DMS 273 (cell line): Measurements from ENCODE around the gene CCDC195.
A peak's percentile ranks its signal among the peaks of the same experiment; 100 is the strongest.
"Not testable (repeated sequence)": the region's sequence is repeated elsewhere in the genome, so short reads cannot be mapped to it uniquely, and the experiment has no call there.

ENCODE experiments used
- DNase-seq: peaks from one replicate; lab custom pipeline; 2025; ENCODE audit not compliant: unreplicated experiment; lab: John Stamatoyannopoulos, UW

Gene CCDC195

DNA sequence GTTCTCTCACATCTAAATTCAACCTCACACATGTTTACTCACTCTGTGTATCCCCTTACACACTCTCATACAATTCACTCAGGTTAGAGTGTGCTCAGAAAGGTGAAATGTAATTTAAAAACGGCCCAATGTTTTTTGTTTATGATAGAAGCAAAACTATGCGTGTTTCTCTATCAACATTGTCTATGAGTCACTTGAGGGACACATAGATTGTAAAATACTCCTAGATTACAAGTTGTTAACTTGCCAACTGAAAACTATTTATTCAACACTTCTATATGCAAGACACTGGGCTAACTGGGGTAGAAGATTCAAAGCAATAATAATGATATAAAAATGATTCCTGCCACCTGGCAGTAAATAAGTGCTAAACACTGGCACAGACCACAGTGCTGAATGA, 24.6 kb downstream of the CCDC195 start:
- DNase-seq = no peak

DNA sequence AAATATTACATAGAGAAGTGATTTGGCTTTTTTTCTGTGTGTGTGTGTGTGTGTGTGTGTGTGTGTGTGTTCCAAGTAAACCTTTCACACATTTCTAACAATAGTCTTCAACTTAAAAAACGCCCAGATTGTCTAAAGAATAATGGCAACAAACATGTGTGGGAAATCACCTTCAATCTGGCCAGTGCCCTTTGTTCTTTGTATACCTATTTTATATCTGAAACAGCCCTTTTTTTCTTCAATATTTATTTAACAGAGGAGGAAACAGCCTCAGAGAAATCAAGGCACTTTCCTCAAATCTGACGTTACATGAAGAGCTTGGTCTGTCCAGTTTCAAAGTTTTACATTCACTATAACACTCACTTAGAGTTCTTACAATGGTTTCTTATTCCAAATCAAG, 25.3 kb downstream of the CCDC195 start:
- no peak for DNase-seq

DNA sequence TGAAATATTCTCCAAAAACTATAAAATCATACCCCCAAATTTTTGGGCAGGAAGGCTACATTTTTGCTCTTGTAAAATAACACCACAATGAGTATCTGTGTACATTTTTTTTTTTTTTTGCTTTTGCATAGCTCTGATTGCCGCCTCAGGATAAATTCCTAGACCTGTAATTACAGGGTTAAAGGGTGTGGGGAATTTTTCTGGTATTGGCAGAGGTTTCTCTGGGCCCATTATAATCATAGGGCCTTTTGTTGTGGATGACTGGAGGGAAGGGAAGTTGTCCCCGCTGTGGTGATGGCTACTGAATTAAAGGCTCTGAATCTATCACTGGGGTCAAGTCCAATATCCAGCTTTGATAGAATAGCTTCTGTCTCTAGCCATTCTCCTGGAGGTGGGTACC, 26.6 kb downstream of the CCDC195 start:
- DNase-seq = no peak

DNA sequence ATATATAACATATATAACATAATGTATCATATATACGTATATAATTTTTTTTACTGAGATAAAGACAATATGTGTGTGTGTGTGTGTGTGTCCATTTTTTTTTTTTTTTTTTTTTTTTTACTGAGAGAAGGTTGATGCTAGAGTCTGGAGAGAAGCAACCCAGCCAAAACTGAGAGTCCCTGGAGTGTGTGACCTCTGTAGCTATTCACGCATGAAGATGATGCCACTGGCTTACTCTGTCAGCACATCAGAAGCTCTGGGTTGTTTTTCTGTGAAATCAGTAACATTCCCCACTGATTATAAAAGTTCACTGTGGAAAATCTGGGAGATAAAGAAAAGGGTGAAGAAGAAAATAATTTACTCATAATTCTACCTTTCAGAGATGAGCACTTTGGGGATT, 27.2 kb downstream of the CCDC195 start:
- no peak for DNase-seq

DNA sequence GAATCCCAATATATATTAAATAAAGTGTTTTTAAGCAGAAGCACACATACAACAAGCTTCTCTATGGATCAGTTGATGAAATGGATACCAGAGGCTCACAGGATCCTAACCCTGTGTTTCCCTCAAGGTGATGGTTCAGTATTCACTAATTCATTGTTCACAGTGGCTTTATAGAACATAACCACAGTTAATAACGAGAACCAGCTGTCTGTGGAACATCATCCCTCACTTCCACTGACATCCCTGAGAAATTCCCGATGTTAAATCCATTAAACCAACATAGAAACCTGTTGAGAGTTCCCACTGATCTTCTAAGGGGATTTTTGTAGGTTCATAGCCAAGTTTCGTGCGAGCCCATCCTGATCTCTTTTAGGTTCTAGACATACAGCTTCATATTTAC, 29.0 kb downstream of the CCDC195 start:
- no peak for DNase-seq

DNA sequence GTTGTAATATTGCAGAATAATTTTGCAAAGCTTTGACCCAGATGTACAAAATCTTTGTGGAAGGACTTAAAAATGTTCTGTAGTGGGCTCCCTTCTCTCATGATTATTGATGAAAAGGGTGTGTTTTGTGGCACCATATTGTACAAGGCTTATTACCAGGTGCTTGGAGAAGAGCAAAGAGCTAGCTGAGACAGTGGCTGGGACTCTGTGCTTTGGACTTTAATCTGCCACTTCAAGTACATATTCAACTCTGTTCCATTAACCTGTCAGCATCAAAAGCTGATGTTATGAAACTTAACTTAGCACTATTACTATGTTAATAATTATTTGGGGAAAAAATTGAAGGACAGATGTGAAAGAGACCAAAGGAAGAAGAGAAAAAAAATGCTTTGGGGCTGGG, 31.0 kb downstream of the CCDC195 start:
- DNase-seq = no peak

DNA sequence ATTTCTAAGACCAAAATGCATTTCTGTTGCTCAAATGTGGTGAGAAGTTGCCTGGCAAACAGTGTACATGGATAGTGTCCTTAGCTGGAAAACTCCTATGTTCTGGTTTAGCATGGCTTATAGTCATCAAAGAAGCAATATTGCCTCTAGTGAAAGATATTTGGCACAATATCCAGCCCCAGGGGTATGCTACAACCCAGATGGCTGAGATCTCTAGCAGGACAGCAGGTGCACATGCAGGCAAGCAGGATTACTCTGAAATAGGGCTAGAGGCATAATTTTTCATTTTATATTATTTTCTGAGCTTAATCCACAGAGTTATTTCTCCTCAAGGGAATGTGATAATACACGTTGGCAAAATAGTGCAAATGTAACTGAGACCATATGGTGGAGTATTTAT, 34.0 kb downstream of the CCDC195 start:
- peak; percentile 65 for DNase-seq

DNA sequence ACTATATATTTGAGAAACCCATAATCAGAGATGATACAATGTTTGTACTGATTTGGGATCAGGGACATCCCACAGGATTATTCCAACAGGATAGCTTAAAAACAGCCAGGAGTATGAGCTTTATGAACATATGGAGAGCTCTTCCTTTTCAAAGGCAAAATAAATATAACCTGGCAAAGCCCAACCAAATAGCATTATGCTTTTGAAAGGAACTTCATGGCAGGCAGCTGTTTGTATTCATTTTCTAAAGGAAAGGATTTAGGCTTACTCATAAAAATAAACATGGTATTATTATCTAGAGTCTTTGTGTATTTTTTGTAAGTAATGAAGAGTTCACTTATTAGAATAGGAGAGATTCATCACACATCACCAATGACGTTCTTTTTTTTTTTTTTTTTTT, 44.4 kb downstream of the CCDC195 start:
- no peak for DNase-seq

DNA sequence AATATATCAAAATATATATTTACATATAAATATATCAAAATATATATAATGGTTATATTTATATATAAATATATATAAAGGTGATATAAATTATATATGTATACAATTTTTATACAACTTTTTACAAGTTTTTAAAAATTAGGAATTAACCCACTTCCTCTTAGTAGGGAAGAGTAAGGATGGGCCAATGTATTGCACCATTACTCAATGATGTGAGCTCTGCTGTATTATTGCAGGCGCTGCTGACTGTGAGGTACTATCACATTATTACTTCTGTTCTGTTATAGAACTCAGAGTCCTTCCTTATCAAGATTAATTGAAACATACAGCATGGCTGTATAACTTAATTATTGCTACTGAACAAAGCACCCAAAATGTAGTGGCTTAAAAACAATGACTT, 46.0 kb downstream of the CCDC195 start:
- DNase-seq = no peak

DNA sequence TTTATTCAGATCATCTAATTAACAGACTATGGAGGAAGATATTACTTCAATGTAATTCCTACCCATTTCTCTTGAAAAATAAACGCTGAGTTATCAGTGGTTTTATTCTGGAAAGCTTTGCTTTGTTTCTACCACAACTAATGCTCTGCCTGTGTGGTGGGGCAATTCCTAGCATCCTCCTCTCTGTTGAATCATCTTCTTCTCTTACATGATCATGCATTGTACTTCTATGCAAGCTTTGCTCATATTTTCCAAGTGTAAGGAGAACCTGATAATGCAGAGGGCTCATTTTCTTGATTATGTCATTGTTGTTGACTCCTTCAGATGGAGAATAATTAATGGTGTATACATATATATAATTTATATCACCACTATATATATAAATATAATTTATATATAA, 46.7 kb downstream of the CCDC195 start:
- DNase-seq = no peak

DNA sequence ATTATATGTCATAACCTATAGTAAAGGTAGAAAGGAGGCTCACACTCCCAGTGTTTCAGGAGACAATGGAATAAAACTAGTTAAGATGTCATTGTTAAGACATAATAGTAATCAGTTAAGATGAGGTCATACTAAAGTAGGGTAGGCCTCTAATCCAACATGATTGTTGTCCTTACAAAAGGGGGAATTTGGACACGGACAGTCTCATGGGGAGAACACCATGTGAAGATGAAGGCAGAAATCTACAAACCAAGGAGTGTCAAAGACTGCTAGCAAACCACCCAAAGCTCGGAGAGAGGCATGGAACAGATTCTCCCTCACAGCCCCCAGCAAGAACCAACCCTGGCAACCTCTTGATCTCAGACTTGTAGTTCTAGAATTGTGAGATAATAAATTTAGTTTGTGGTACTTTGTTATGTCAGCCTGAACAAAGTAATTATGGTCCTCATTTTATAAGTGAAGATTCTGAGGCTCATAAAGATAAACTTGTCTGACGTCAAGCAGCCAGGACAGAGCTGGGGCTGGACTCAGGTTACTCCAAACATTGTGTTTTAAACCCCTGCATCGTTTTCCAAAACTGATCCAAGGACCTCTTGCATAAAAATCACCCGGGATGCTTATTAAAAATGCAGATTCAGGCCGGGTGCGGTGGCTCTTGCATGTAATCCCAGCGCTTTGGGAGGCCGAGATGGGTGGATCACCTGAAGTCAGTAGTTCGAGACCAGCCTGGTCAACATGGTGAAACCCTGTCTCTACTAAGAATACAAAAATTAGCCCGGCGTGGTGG, 47.8 kb downstream of the CCDC195 start:
- no peak for DNase-seq

DNA sequence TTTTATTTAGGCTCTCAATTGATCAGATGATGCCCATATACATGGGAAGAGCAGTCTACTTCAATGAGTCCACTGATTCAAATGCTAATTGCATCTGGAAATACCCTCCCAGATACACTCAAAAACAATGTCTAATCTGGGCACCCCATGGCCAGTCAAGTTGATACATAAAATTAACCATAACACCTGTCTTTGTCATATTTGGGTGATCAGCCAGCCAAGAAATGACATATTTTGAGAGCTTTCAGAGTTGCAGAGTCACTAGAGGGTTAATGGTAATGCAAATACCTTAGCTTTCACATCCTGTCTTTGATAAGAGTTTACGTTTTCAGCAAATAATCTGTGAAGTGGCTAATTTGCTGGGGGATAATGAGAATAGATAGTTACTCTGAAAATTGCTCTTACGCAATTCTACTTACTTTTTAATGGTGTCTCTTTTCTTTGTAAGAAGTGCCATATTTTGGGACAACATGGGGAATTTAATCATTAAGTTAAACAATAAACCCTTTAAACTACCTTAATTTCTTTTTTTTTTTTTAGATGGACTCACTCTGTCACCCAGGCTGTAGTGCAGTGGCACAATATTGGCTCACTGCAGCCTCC, 49.1 kb downstream of the CCDC195 start:
- no peak for DNase-seq

DNA sequence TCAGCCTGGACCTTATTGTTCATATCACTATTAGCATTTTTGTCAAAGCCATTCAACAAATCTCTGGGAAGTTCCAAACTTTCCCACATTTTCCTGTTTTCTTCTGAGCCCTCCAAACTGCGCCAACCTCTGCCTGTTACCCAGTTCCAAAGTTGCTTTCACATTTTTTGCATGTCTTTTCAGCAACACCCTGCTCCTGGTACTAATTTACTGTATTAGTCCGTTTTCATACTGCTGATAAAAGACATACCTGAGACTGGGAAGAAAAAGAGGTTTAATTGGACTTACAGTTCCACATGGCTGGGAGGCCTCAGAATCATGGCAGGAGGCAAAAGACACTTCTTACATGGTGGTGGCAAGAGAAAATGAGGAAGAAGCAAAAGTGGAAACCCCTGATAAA, 52.8 kb downstream of the CCDC195 start:
- DNase-seq = not testable (repeated sequence)

DNA sequence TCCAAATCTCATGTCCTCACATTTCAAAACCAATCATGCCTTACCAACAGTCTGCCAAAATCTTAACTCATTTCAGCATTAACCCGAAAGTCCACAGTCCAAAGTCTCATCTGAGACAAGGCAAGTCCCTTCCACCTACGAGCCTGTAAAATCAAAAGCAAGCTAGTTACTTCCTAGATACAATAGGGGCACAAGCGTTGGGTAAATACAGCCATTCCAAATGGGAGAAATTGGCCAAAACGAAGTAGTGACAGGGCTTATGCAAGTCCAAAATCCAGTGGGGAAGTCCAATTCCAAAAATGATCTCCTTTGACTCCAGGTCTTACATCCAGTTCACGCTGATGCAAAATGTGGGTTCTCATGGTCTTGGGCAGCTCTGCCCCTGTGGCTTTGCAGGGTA, 54.5 kb downstream of the CCDC195 start:
- DNase-seq = not testable (repeated sequence)

DNA sequence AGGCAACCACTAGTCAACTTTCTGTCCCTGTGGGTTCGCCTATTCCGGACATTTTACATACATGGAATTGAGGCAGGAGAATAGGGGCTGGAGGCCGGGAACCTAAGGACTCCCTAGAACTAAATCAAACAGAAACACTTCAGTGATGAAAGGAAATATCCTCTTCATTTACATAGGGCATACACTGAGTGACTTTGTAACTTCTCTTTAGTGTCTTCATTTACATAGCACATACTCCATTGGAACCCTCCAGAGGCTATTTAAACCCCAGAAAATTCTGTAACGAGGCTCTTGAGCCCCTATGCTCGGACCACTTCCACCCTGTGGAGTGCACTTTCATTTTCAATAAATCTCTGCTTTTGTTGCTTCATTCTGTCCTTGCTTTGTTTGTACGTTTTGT, 56.5 kb downstream of the CCDC195 start:
- no peak for DNase-seq

DNA sequence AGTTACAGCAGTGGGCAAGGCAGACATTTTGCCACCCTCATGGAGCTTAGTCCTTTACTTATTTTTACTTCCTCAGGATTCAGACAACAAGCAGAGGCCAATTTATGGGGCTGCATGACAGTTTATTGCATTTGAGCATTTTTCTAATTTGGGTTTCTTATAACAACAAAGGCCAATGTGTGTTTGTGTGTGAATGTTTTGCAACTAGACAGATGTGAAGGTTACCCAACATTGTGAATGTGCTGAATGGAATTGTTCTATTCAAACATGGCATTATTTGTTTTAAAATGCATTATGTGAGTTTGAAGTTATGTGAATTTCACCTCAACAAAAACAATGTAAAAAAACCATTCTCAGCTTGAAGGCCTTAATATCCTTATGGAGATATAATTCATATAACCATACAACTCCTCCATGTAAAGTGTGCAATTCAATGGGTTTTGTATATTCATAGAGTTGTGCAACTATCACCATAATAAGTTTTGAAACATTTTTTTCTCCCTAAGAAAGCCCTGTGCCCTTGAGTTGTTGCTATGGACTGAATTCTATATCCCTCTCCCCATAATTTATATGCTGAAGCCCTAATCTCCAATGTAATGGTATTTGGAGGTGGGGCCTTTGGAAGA, 57.3 kb downstream of the CCDC195 start:
- DNase-seq = no peak

DNA sequence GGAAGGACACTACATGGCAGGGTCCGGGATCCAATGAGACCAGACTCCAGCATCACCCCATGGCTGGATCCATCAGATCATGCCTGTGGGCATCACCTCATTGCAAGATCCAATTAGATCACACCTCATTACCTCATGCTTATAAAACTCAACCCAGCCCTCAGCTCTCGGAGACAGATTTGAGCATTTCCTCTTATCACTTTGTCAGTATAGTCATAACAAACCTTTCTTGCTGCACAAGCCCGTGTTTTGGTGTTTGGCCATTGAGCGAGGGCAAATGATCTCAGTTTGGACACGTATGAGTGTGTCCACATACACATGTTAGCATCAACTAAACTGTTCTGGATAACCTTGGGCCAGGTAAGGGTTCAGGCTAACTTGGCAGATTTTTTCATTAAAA, 58.8 kb downstream of the CCDC195 start:
- DNase-seq = no peak

DNA sequence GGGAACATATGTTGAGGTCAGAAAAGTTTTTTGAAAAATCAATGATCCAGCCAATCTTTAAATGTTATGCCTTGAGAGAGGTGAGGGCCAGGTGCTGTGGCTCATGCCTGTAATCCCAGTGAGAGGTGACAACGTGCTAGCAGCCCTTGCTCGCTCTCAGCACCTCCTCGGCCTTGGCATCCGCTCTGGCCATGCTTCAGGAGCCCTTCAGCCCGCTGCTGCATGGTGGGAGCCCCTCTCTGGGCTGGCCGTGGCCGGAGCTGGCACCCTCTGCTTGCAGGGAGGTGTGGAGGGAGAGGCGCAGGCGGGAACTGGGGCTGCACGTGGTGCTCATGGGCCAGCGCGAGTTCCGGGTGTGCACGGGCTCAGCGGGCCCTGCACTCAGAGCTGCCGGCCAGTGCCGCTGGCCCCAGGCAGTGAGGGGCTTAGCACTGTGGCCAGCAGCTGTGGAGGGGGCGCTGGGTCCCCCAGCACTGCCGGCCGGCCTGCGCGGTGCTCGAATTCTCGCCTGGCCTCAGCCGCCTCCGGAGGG, 61.1 kb downstream of the CCDC195 start:
- DNase-seq = no peak
